ENCODE results near the gene CHEK2.

DNA sequence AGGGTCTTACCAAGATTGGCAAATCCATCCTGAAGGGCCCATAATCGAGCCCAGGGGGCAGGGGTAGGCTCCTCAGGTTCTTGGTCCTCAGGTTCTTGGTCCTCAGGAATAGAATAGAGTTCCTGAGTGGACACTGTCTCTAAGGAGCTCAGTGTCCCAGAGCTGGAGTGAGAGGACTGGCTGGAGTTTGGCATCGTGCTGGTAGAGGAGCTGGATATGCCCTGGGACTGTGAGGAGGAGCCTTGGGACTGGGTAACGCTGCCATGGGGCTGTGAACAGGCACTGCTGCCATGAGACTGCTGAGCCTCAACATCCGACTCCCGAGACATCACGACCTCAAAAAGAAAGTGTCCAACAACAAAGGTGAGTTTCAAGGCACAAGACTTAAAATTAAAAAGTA, 7.2 kb downstream of the CHEK2 start:
- TF ChIP-seq, protein P1, sequence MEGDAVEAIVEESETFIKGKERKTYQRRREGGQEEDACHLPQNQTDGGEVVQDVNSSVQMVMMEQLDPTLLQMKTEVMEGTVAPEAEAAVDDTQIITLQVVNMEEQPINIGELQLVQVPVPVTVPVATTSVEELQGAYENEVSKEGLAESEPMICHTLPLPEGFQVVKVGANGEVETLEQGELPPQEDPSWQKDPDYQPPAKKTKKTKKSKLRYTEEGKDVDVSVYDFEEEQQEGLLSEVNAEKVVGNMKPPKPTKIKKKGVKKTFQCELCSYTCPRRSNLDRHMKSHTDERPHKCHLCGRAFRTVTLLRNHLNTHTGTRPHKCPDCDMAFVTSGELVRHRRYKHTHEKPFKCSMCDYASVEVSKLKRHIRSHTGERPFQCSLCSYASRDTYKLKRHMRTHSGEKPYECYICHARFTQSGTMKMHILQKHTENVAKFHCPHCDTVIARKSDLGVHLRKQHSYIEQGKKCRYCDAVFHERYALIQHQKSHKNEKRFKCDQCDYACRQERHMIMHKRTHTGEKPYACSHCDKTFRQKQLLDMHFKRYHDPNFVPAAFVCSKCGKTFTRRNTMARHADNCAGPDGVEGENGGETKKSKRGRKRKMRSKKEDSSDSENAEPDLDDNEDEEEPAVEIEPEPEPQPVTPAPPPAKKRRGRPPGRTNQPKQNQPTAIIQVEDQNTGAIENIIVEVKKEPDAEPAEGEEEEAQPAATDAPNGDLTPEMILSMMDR (IDR thresholded peaks at IDR 0.05; ENCODE audit: insufficient read depth, low read length), result no peak
- no peak for TF ChIP-seq POLR2AphosphoS5 (IDR thresholded peaks at IDR 0.05; ENCODE audit: low read depth)
